ENCODE measurements around the gene SLC39A8. TPM values are rescaled to one million over a fixed set of nuclear protein-coding genes. Genes with fewer than 3 reads are reported as not detected.

Gene SLC39A8
- total RNA-seq, 6 experiments from 2014 or later, result 19.4 to 24.7 (median 23.3) TPM

GRCh38 chr4:102217775-102218355, 127.4 kb downstream of the SLC39A8 start:
- Histone ChIP-seq H3K36me3 (no peaks in the 10 kb centered on the region), H3K27me3 (no peaks in the 10 kb centered on the region), H3K4me1 (no peaks in the 10 kb centered on the region), H3K4me3 (no peak overlapping the region), H3K27ac (no peak overlapping the region), H3K9me3 (no peaks in the 10 kb centered on the region)
- 89% methylated on average over 1 of the region's 1 CpG for WGBS (ENCODE audit: insufficient coverage, low coverage, low lambda C conversion rate, missing lambda C conversion rate)
- DNase-seq, result no peak
- no peak for ATAC-seq
- TF ChIP-seq, protein P1, sequence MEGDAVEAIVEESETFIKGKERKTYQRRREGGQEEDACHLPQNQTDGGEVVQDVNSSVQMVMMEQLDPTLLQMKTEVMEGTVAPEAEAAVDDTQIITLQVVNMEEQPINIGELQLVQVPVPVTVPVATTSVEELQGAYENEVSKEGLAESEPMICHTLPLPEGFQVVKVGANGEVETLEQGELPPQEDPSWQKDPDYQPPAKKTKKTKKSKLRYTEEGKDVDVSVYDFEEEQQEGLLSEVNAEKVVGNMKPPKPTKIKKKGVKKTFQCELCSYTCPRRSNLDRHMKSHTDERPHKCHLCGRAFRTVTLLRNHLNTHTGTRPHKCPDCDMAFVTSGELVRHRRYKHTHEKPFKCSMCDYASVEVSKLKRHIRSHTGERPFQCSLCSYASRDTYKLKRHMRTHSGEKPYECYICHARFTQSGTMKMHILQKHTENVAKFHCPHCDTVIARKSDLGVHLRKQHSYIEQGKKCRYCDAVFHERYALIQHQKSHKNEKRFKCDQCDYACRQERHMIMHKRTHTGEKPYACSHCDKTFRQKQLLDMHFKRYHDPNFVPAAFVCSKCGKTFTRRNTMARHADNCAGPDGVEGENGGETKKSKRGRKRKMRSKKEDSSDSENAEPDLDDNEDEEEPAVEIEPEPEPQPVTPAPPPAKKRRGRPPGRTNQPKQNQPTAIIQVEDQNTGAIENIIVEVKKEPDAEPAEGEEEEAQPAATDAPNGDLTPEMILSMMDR (IDR thresholded peaks at IDR 0.05), result no peak
- no peak for TF ChIP-seq POLR2A (IDR thresholded peaks at IDR 0.05)
- intact Hi-C loops (cut with DNase I), result no loop called here

- Histone ChIP-seq H3K27me3 (no peaks in the 10 kb centered on the region), H3K4me3 (no peak overlapping the region), H3K36me3 (no peaks in the 10 kb centered on the region), H3K27ac (no peak overlapping the region), H3K4me1 (no peaks in the 10 kb centered on the region), H3K9me3 (no peaks in the 10 kb centered on the region)
- TF ChIP-seq POLR2A (IDR thresholded peaks at IDR 0.05), result no peak
- TF ChIP-seq, protein P1 (IDR thresholded peaks at IDR 0.05), result no peak
- intact Hi-C loops (cut with DNase I), result no loop called here
- 35% methylated on average over 3 of the region's 3 CpGs for WGBS (ENCODE audit: insufficient coverage, low coverage, low lambda C conversion rate, missing lambda C conversion rate)
- DNase-seq (no peak), ATAC-seq (no peak)
These were observed 127.9 kb downstream of the SLC39A8 start for GRCh38 chr4:102217345-102217744.

DNA sequence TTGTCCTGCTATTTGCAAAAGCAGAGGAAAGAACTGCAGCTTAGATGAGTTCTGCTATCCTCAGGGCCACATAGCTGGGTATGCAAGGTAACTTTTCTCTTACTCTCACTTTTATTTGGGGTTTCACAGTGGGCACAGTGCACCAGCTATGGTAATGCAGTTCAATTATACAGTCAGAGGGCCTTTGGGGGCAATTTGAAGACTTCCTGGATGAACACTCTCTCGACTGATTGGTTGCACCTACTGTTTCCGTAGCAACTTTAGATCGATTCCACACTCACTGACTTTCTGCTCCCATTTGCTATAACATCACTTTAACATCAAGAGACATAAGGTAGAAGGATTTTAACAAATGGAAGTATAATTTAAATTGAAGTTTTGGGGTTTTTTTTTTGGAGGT, 128.6 kb downstream of the SLC39A8 start:
- Histone ChIP-seq H3K36me3 (no peaks in the 10 kb centered on the region), H3K4me3 (no peak overlapping the region), H3K9me3 (no peaks in the 10 kb centered on the region), H3K4me1 (no peaks in the 10 kb centered on the region), H3K27me3 (no peaks in the 10 kb centered on the region), H3K27ac (no peak overlapping the region)
- no peak for TF ChIP-seq POLR2A (IDR thresholded peaks at IDR 0.05)
- TF ChIP-seq, protein P1 (IDR thresholded peaks at IDR 0.05), result no peak
- WGBS (ENCODE audit: insufficient coverage, low coverage, low lambda C conversion rate, missing lambda C conversion rate), result 72% methylated on average over 3 of the region's 3 CpGs
- no peak for DNase-seq
- no peak for ATAC-seq
- intact Hi-C loops (cut with DNase I), result no loop called here

- DNase-seq (no peak), ATAC-seq (no peak)
- TF ChIP-seq, protein P1 (IDR thresholded peaks at IDR 0.05), result no peak
- TF ChIP-seq POLR2A (IDR thresholded peaks at IDR 0.05), result no peak
- H3K36me3 ChIP-seq, result no peaks in the 10 kb centered on the region
- H3K9me3 ChIP-seq, result no peaks in the 10 kb centered on the region
- H3K27me3 ChIP-seq, result no peaks in the 10 kb centered on the region
- no peak overlapping the region for H3K4me3 ChIP-seq
- H3K4me1 ChIP-seq, result no peaks in the 10 kb centered on the region
- no peak overlapping the region for H3K27ac ChIP-seq
- intact Hi-C loops (cut with DNase I), result no loop called here
These were observed 132.3 kb downstream of the SLC39A8 start for GRCh38 chr4:102213031-102213430.

Small RNAs within 50 kb of the gene (small RNA-seq; reads per million reads assigned to genes)
- gene RN7SL728P, result 0 reads per million in 2 experiments

Other genes with a start within 250 kb of the SLC39A8 start
- 10 to 100 TPM; 13.8 to 48.6 (median 17.5) TPM for gene NFKB1, start 155.9 kb upstream of the SLC39A8 start, total RNA-seq

All from right lobe of liver (tissue), 6 donors.